Metanephros (tissue), 1 donor: Measurements from ENCODE around the gene CDY1B. TPM values are rescaled to one million over a fixed set of nuclear protein-coding genes. Genes with fewer than 3 reads are reported as not detected.

Source experiments
- total RNA-seq: library from RNA; depleted of rRNA; stranded (reverse); fragments of >200 nt; gene quantifications from one replicate; pipeline ENCODE4 v1.2.3, GENCODE V29; 2014

CDY1B gene
- total RNA-seq = not detected

GRCh38 chrY:24047919-24048318 is at the start of gene CDY1B:
CDY1B (minus strand) TSS chrY:24048019; CDS start chrY:24047688, 331 bp downstream.

